Breast epithelium (tissue), 4 donors: ENCODE measurements around the gene SIRPA. TPM values are rescaled to one million over a fixed set of nuclear protein-coding genes. Genes with fewer than 3 reads are reported as not detected.

Experiments
- DNase-seq, 2 donors: peaks; one replicate each; pipeline ENCODE4 v3.0.0-alpha.2; 2019; ENCODE audit warnings: low spot score in 2 of 2
- H3K27ac ChIP-seq, 2 donors: fragments of 200-600 bp; sonication (generic) in 1 of 2; one replicate each; pipeline ENCODE4 v1.5.1; 2016 to 2019; ENCODE audit warnings: mild to moderate bottlenecking in 1 of 2
- H3K27me3 ChIP-seq, 2 donors: fragments of 200-600 bp; sonication (generic) in 1 of 2; one replicate each; pipeline versions ENCODE4 v1.5.1 to v1.6.0; 2017 to 2019; ENCODE audit warnings: control low read depth in 1 of 2, mild to moderate bottlenecking in 1 of 2
- H3K36me3 ChIP-seq: fragments of 200-600 bp; one replicate; pipeline ENCODE4 v1.5.1; 2019
- H3K4me1 ChIP-seq, 2 donors: fragments of 200-600 bp; sonication (generic); one replicate each; pipeline ENCODE4 v1.5.1; 2016 to 2019; ENCODE audit warnings: control low read depth in 1 of 2
- H3K4me3 ChIP-seq, 3 donors: fragments of 200-600 bp; sonication (generic); 1 replicate in 2 of 3; 2 replicates in 1 of 3; pipeline ENCODE4 v1.5.1; 2016 to 2019; ENCODE audit warnings: mild to moderate bottlenecking in 3 of 3, moderate library complexity in 2 of 3
- H3K9me3 ChIP-seq, 2 donors: fragments of 200-600 bp; sonication (generic) in 1 of 2; one replicate each; pipeline ENCODE4 v1.5.1; 2016 to 2019; ENCODE audit warnings: control low read depth in 1 of 2
- CTCF ChIP-seq, 3 donors: fragments of 450-650 bp; IDR thresholded peaks; one replicate each; pipeline ENCODE4 v1.5.1; 2016 to 2017; ENCODE audit warnings: antibody characterized with exemption in 3 of 3, mild to moderate bottlenecking in 3 of 3, moderate library complexity in 3 of 3
- POLR2A ChIP-seq: fragments of 450-650 bp; IDR thresholded peaks from one replicate; pipeline ENCODE4 v1.6.1; 2016; ENCODE audit warnings: antibody characterized with exemption, mild to moderate bottlenecking, moderate library complexity
- POLR2AphosphoS5 ChIP-seq, 3 donors: sonication (generic); formaldehyde crosslinking; IDR thresholded peaks; one replicate each; pipeline ENCODE4 v1.6.1; 2017; ENCODE audit warnings: antibody characterized with exemption in 3 of 3
- intact Hi-C: fragments of 100-400 bp; cut with DNase I; formaldehyde crosslinking; loops from one replicate; pipeline ENCODE4 v1.15.1; 2023; ENCODE audit warnings: low total_unique reads
- total RNA-seq, 3 donors: library from RNA; depleted of rRNA; stranded (reverse); fragments of >200 nt; gene quantifications; one replicate each; pipeline ENCODE4 v1.1.0, GENCODE V29; 2016

SIRPA gene
- total RNA-seq, 3 donors from 2014 or later = 42.3 to 64.6 (median 53.9) TPM

- no peak overlapping the region for H3K4me3 ChIP-seq
- H3K4me1 ChIP-seq = no peaks in the 10 kb centered on the region
- intact Hi-C loops = no loop called here
- no peaks in the 10 kb centered on the region for H3K27me3 ChIP-seq
- no peak for TF ChIP-seq POLR2A
- TF ChIP-seq CTCF (IDR thresholded peaks at IDR 0.05) = no peak
- no peak for TF ChIP-seq POLR2AphosphoS5 (IDR thresholded peaks at IDR 0.05)
- DNase-seq = no peak
- H3K27ac ChIP-seq = no peak overlapping the region
- H3K36me3 ChIP-seq = no peaks in the 10 kb centered on the region
- no peaks in the 10 kb centered on the region for H3K9me3 ChIP-seq
These were observed 46.8 kb upstream of the SIRPA start for GRCh38 chr20:1848373-1848772.

- Histone ChIP-seq H3K9me3 (no peaks in the 10 kb centered on the region), H3K27ac (no peak overlapping the region), H3K4me1 (no peaks in the 10 kb centered on the region), H3K4me3 (no peak overlapping the region), H3K27me3 (no peaks in the 10 kb centered on the region), H3K36me3 (no peaks in the 10 kb centered on the region)
- intact Hi-C loops = no loop called here
- no peak for DNase-seq
- TF ChIP-seq POLR2A (no peak), POLR2AphosphoS5 (IDR thresholded peaks at IDR 0.05) (no peak), CTCF (IDR thresholded peaks at IDR 0.05) (no peak)
These were observed 43.8 kb upstream of the SIRPA start for GRCh38 chr20:1851396-1851795.

GRCh38 chr20:1853473-1853872 is 41.7 kb upstream of the SIRPA start:
- Histone ChIP-seq H3K27ac (no peak overlapping the region), H3K4me3 (no peak overlapping the region), H3K36me3 (no peaks in the 10 kb centered on the region), H3K4me1 (no peaks in the 10 kb centered on the region), H3K9me3 (no peaks in the 10 kb centered on the region), H3K27me3 (no peaks in the 10 kb centered on the region)
- DNase-seq = no peak
- intact Hi-C loops = no loop called here
- TF ChIP-seq POLR2A (no peak), CTCF (IDR thresholded peaks at IDR 0.05) (no peak), POLR2AphosphoS5 (IDR thresholded peaks at IDR 0.05) (no peak)

GRCh38 chr20:1854246-1854645 is 41.0 kb upstream of the SIRPA start:
- Histone ChIP-seq H3K36me3 (no peaks in the 10 kb centered on the region), H3K4me1 (no peaks in the 10 kb centered on the region), H3K27ac (no peak overlapping the region), H3K9me3 (no peaks in the 10 kb centered on the region), H3K27me3 (no peaks in the 10 kb centered on the region), H3K4me3 (no peak overlapping the region)
- DNase-seq = no peak
- intact Hi-C loops = no loop called here
- TF ChIP-seq POLR2A (no peak), POLR2AphosphoS5 (IDR thresholded peaks at IDR 0.05) (no peak), CTCF (IDR thresholded peaks at IDR 0.05) (no peak)

GRCh38 chr20:1855109-1855508 is 40.1 kb upstream of the SIRPA start:
- H3K4me1 ChIP-seq = no peaks in the 10 kb centered on the region
- DNase-seq = no peak
- no peak for TF ChIP-seq POLR2AphosphoS5 (IDR thresholded peaks at IDR 0.05)
- no peak for TF ChIP-seq POLR2A
- TF ChIP-seq CTCF (IDR thresholded peaks at IDR 0.05) = no peak
- intact Hi-C loops = no loop called here
- no peaks in the 10 kb centered on the region for H3K9me3 ChIP-seq
- no peak overlapping the region for H3K27ac ChIP-seq
- no peaks in the 10 kb centered on the region for H3K36me3 ChIP-seq
- H3K27me3 ChIP-seq = no peaks in the 10 kb centered on the region
- no peak overlapping the region for H3K4me3 ChIP-seq
